Esophagus (tissue), 2 donors: ENCODE results near the gene ICAM4. TPM values are rescaled to one million over a fixed set of nuclear protein-coding genes. Genes with fewer than 3 reads are reported as not detected.

Source experiments
- H3K27ac ChIP-seq, 2 donors: one replicate each; pipeline ENCODE4 v1.5.1; 2013; ENCODE audit warnings: low read depth in 2 of 2, mild to moderate bottlenecking in 2 of 2, inconsistent platforms in 1 of 2, low read length in 1 of 2, moderate library complexity in 1 of 2
- H3K27me3 ChIP-seq, 2 donors: one replicate each; pipeline ENCODE4 v1.6.1; 2013; ENCODE audit warnings: low read length in 2 of 2, control low read depth in 1 of 2, mild to moderate bottlenecking in 1 of 2; ENCODE audit not compliant: insufficient read depth in 2 of 2, control insufficient read depth in 1 of 2
- H3K36me3 ChIP-seq, 2 donors: one replicate each; pipeline ENCODE4 v1.6.1; 2013; ENCODE audit warnings: low read length in 1 of 2; ENCODE audit not compliant: control insufficient read depth in 2 of 2, insufficient read depth in 2 of 2
- H3K4me1 ChIP-seq, 2 donors: one replicate each; pipeline ENCODE4 v1.6.1; 2013; ENCODE audit warnings: low read length in 1 of 2; ENCODE audit not compliant: control insufficient read depth in 2 of 2, insufficient read depth in 2 of 2
- H3K4me3 ChIP-seq, 2 donors: one replicate each; pipeline ENCODE4 v1.5.1; 2013; ENCODE audit warnings: low read length in 2 of 2, mild to moderate bottlenecking in 2 of 2, low read depth in 1 of 2, moderate library complexity in 1 of 2
- H3K9me3 ChIP-seq, 2 donors: one replicate each; pipeline ENCODE4 v1.6.1; 2013; ENCODE audit warnings: mild to moderate bottlenecking in 2 of 2, low read depth in 1 of 2, low read length in 1 of 2, moderate library complexity in 1 of 2; ENCODE audit not compliant: control insufficient read depth in 2 of 2, insufficient read depth in 1 of 2
- WGBS, 2 donors: extraction: QIAGEN DNeasy Blood & Tissue Kit; methylation state at CpG; one replicate each; pipeline ENCODE4 v1.1.7; 2013; 5-methylcytosine and 5-hydroxymethylcytosine counted together
- polyA plus RNA-seq, 2 donors: library from polyadenylated mRNA; stranded (reverse); fragments of 200-250 nt; gene quantifications; one replicate each; pipeline ENCODE4 v1.2.3, GENCODE V29; 2013
- donor health status: healthy with polysubstance abuse.
- donor health status: Bipolar disorder and iron deficiency.

Gene ICAM4
- polyA plus RNA-seq, 2 donors = 0.12 to 0.26 TPM

GRCh38 chr19:10252707-10253106 lies 34.0 kb upstream of the ICAM4 start:
- H3K4me1 ChIP-seq = no peaks in the 10 kb centered on the region
- H3K36me3 ChIP-seq = peaks cover 16 to 22% of the 10 kb centered on the region in 2 donors
- peak overlapping the region; percentile 73 to 92 for H3K27ac ChIP-seq
- no peaks in the 10 kb centered on the region for H3K9me3 ChIP-seq
- H3K27me3 ChIP-seq = no peaks in the 10 kb centered on the region
- H3K4me3 ChIP-seq = peak overlapping the region; percentile 87 to 89
- WGBS, 2 donors = 21 to 25% methylated on average over 8 of the region's 8 CpGs

GRCh38 chr19:10254244-10254643 lies 32.5 kb upstream of the ICAM4 start:
- no peak overlapping the region for H3K4me3 ChIP-seq

GRCh38 chr19:10255358-10255757 lies 31.4 kb upstream of the ICAM4 start:
- H3K9me3 ChIP-seq = no peaks in the 10 kb centered on the region
- no peak overlapping the region for H3K27ac ChIP-seq
- WGBS, 2 donors = 84 to 92% methylated on average over 2 of the region's 2 CpGs
- H3K36me3 ChIP-seq = peaks cover 16 to 30% of the 10 kb centered on the region in 2 donors
- peaks cover 0 to 4% of the 10 kb centered on the region in 2 donors for H3K4me1 ChIP-seq
- no peak overlapping the region for H3K4me3 ChIP-seq
- H3K27me3 ChIP-seq = no peaks in the 10 kb centered on the region

More at GRCh38 chr19:10254244-10254643, 32.5 kb upstream of the ICAM4 start:
- WGBS, 2 donors = 95 to 98% methylated on average over 3 of the region's 3 CpGs
- Histone ChIP-seq H3K9me3 (no peaks in the 10 kb centered on the region), H3K4me1 (no peaks in the 10 kb centered on the region), H3K36me3 (peaks cover 16 to 30% of the 10 kb centered on the region in 2 donors), H3K27ac (no peak overlapping the region), H3K27me3 (no peaks in the 10 kb centered on the region)

GRCh38 chr19:10256551-10256950 lies 30.2 kb upstream of the ICAM4 start:
- 82 to 85% methylated on average over 16 to 18 of the region's 18 CpGs for WGBS, 2 donors
- Histone ChIP-seq H3K36me3 (peaks cover 16 to 30% of the 10 kb centered on the region in 2 donors), H3K27me3 (no peaks in the 10 kb centered on the region), H3K27ac (no peak overlapping the region), H3K4me1 (peaks cover 0 to 4% of the 10 kb centered on the region in 2 donors), H3K9me3 (no peaks in the 10 kb centered on the region), H3K4me3 (no peak overlapping the region)

- Histone ChIP-seq H3K4me3 (no peak overlapping the region), H3K27me3 (no peaks in the 10 kb centered on the region), H3K4me1 (peaks cover 0 to 4% of the 10 kb centered on the region in 2 donors), H3K27ac (no peak overlapping the region), H3K9me3 (no peaks in the 10 kb centered on the region), H3K36me3 (peaks cover 16 to 30% of the 10 kb centered on the region in 2 donors)
- 82 to 87% methylated on average over 9 of the region's 9 CpGs for WGBS, 2 donors
These were observed 29.7 kb upstream of the ICAM4 start for GRCh38 chr19:10256970-10257615.

GRCh38 chr19:10258080-10258710 lies 28.6 kb upstream of the ICAM4 start:
- Histone ChIP-seq H3K36me3 (peaks cover 16 to 30% of the 10 kb centered on the region in 2 donors), H3K27me3 (no peaks in the 10 kb centered on the region), H3K27ac (no peak overlapping the region), H3K4me1 (peaks cover 0 to 4% of the 10 kb centered on the region in 2 donors), H3K9me3 (no peaks in the 10 kb centered on the region), H3K4me3 (no peak overlapping the region)
- 94 to 96% methylated on average over 18 of the region's 18 CpGs for WGBS, 2 donors

- peaks cover 0 to 4% of the 10 kb centered on the region in 2 donors for H3K4me1 ChIP-seq
- H3K27me3 ChIP-seq = no peaks in the 10 kb centered on the region
- no peak overlapping the region for H3K4me3 ChIP-seq
- H3K36me3 ChIP-seq = peaks cover 15 to 26% of the 10 kb centered on the region in 2 donors
- WGBS, 2 donors = 47 to 52% methylated on average over 31 to 32 of the region's 32 CpGs
- H3K9me3 ChIP-seq = no peaks in the 10 kb centered on the region
- H3K27ac ChIP-seq = peak overlapping the region in 1 of 2 donors; percentile 58
These were observed 27.4 kb upstream of the ICAM4 start for GRCh38 chr19:10259162-10259905.

- H3K4me3 ChIP-seq = no peak overlapping the region
- WGBS, 2 donors = 43 to 57% methylated on average over 8 of the region's 8 CpGs
- H3K36me3 ChIP-seq = peaks cover 11 to 21% of the 10 kb centered on the region in 2 donors
- H3K9me3 ChIP-seq = no peaks in the 10 kb centered on the region
- H3K27me3 ChIP-seq = no peaks in the 10 kb centered on the region
- H3K27ac ChIP-seq = peak overlapping the region in 1 of 2 donors; percentile 57
- peaks cover 0 to 4% of the 10 kb centered on the region in 2 donors for H3K4me1 ChIP-seq
These were observed 26.6 kb upstream of the ICAM4 start for GRCh38 chr19:10260141-10260584.

GRCh38 chr19:10262771-10263170 lies 24.0 kb upstream of the ICAM4 start:
- 77 to 79% methylated on average over 7 of the region's 7 CpGs for WGBS, 2 donors
- H3K27ac ChIP-seq = no peak overlapping the region

More at GRCh38 chr19:10262771-10263170, 24.0 kb upstream of the ICAM4 start:
- no peaks in the 10 kb centered on the region for H3K9me3 ChIP-seq
- H3K27me3 ChIP-seq = no peaks in the 10 kb centered on the region
- H3K4me3 ChIP-seq = no peak overlapping the region
- peaks cover 0 to 4% of the 10 kb centered on the region in 2 donors for H3K4me1 ChIP-seq
- H3K36me3 ChIP-seq = peaks cover 0 to 8% of the 10 kb centered on the region in 2 donors
